HS-27A (cell line): Measurements from ENCODE around the gene HPCAL1.

Experiments used
- DNase-seq: peaks from one replicate; pipeline ENCODE4 v3.0.0-alpha.2; 2012; ENCODE audit warnings: low read depth, missing footprints

Gene HPCAL1

GRCh38 chr2:10355471-10356438 is 53.1 kb downstream of the HPCAL1 start:
- DNase-seq = no peak

- no peak for DNase-seq
Measured at GRCh38 chr2:10356439-10356811, 53.7 kb downstream of the HPCAL1 start.

- DNase-seq = no peak
Measured at GRCh38 chr2:10357193-10358169, 54.8 kb downstream of the HPCAL1 start.

GRCh38 chr2:10359246-10359645 is 56.5 kb downstream of the HPCAL1 start:
- DNase-seq = no peak

- DNase-seq = no peak
Measured at GRCh38 chr2:10359731-10360329, 57.1 kb downstream of the HPCAL1 start.

GRCh38 chr2:10360460-10360849 is 57.8 kb downstream of the HPCAL1 start:
- no peak for DNase-seq

GRCh38 chr2:10360850-10361588 is 58.3 kb downstream of the HPCAL1 start:
- DNase-seq = no peak

- no peak for DNase-seq
Measured at GRCh38 chr2:10362096-10362897, 59.6 kb downstream of the HPCAL1 start.

- no peak for DNase-seq
Measured at GRCh38 chr2:10362898-10363454, 60.3 kb downstream of the HPCAL1 start.

- no peak for DNase-seq
Measured at GRCh38 chr2:10363861-10364610, 61.3 kb downstream of the HPCAL1 start.

- no peak for DNase-seq
Measured at GRCh38 chr2:10365412-10365811, 62.7 kb downstream of the HPCAL1 start.

- no peak for DNase-seq
Measured at GRCh38 chr2:10366601-10367270, 64.0 kb downstream of the HPCAL1 start.

GRCh38 chr2:10367472-10368439 is 65.1 kb downstream of the HPCAL1 start:
- no peak for DNase-seq

- DNase-seq = no peak
Measured at GRCh38 chr2:10368491-10369231, 66.0 kb downstream of the HPCAL1 start.

- no peak for DNase-seq
Measured at GRCh38 chr2:10369269-10370255, 66.9 kb downstream of the HPCAL1 start.

- DNase-seq = no peak
Measured at GRCh38 chr2:10370390-10370789, 67.7 kb downstream of the HPCAL1 start.
